ENCODE measurements around the gene TMEM225. TPM values are rescaled to one million over a fixed set of nuclear protein-coding genes. Genes with fewer than 3 reads are reported as not detected.
A peak's percentile ranks its signal among the peaks of the same experiment; 100 is the strongest.

TMEM225 gene
- total RNA-seq, 1 donor from 2014 or later, result not detected

- FAIRE-seq, result no peak
- H3K4me3 ChIP-seq (ENCODE audit: low read depth, low read length), result no peak overlapping the region
Measured at GRCh38 chr11:123838659-123839058, 46.8 kb downstream of the TMEM225 start.

GRCh38 chr11:123838199-123838598 is 47.3 kb downstream of the TMEM225 start:
- FAIRE-seq (no peak), DNase-seq (ENCODE audit: low read depth) (no peak)
- TF ChIP-seq CTCF (IDR thresholded peaks at IDR 0.05; ENCODE audit: insufficient read depth, low read length, severe bottlenecking), result no peak
- H3K36me3 ChIP-seq (ENCODE audit: control insufficient read depth, insufficient read depth, low read length), result no peaks in the 10 kb centered on the region
- no peak overlapping the region for H3K4me3 ChIP-seq (ENCODE audit: low read depth, low read length)
- H3K27me3 ChIP-seq (ENCODE audit: control insufficient read depth, insufficient read depth, low read length), result no peaks in the 10 kb centered on the region

More at GRCh38 chr11:123838659-123839058, 46.8 kb downstream of the TMEM225 start:
- no peaks in the 10 kb centered on the region for H3K27me3 ChIP-seq (ENCODE audit: control insufficient read depth, insufficient read depth, low read length)
- no peaks in the 10 kb centered on the region for H3K36me3 ChIP-seq (ENCODE audit: control insufficient read depth, insufficient read depth, low read length)
- TF ChIP-seq CTCF (IDR thresholded peaks at IDR 0.05; ENCODE audit: insufficient read depth, low read length, severe bottlenecking), result no peak
- DNase-seq (ENCODE audit: low read depth), result peak; percentile 82

- TF ChIP-seq CTCF (IDR thresholded peaks at IDR 0.05; ENCODE audit: insufficient read depth, low read length, severe bottlenecking), result no peak
- DNase-seq (ENCODE audit: low read depth) (peak; percentile 87), FAIRE-seq (no peak)
- H3K4me3 ChIP-seq (ENCODE audit: low read depth, low read length), result no peak overlapping the region
- no peaks in the 10 kb centered on the region for H3K27me3 ChIP-seq (ENCODE audit: control insufficient read depth, insufficient read depth, low read length)
- no peaks in the 10 kb centered on the region for H3K36me3 ChIP-seq (ENCODE audit: control insufficient read depth, insufficient read depth, low read length)
Measured at GRCh38 chr11:123833095-123833494, 52.4 kb downstream of the TMEM225 start.

Other genes starting within 250 kb of the TMEM225 start
- 0.26 and 0.64 TPM in 2 replicates for gene SCN3B, start 231.0 kb downstream of the TMEM225 start, total RNA-seq
- gene ZNF202, start 144.0 kb downstream of the TMEM225 start, total RNA-seq, result 8.6 and 14.5 TPM in 2 replicates
- not detected in 2 replicates for gene OR6X1, start 131.2 kb downstream of the TMEM225 start, total RNA-seq
- not detected in 2 replicates for gene OR6M1, start 79.3 kb downstream of the TMEM225 start, total RNA-seq
- gene OR8D4, start 16.5 kb upstream of the TMEM225 start, total RNA-seq, result not detected in 2 replicates
- gene OR4D5, start 53.9 kb upstream of the TMEM225 start, total RNA-seq, result not detected in 2 replicates
- gene OR6T1, start 58.2 kb upstream of the TMEM225 start, total RNA-seq, result not detected in 2 replicates
- gene OR10S1, start 92.1 kb upstream of the TMEM225 start, total RNA-seq, result 0.26 TPM in 1 of 2 replicates, not detected in the other
- gene OR10G6, start 109.5 kb upstream of the TMEM225 start, total RNA-seq, result not detected in 2 replicates
- gene OR10G4, start 127.3 kb upstream of the TMEM225 start, total RNA-seq, result not detected in 2 replicates
- not detected in 2 replicates for gene OR10G9, start 137.3 kb upstream of the TMEM225 start, total RNA-seq
- not detected in 2 replicates for gene OR10G8, start 141.1 kb upstream of the TMEM225 start, total RNA-seq
- not detected in 2 replicates for gene OR10G7, start 155.7 kb upstream of the TMEM225 start, total RNA-seq
- gene VWA5A, start 229.8 kb upstream of the TMEM225 start, total RNA-seq, result 5.3 and 18.8 TPM in 2 replicates

Data from bronchial epithelial cell (primary cell).